Karpas-422 (cell line): ENCODE results near the gene CISD3. TPM values are rescaled to one million over a fixed set of nuclear protein-coding genes. Genes with fewer than 3 reads are reported as not detected.

Experiments
- DNase-seq: peaks from one replicate; pipeline ENCODE4 v3.0.0-alpha.2; 2015
- H2AFZ ChIP-seq: fragments of 200-600 bp; sonication (generic); 2 replicates; pipeline ENCODE4 v1.6.1; 2014; ENCODE audit warnings: antibody characterized with exemption, low read length, mixed read lengths
- H3K27ac ChIP-seq: fragments of 200-600 bp; sonication (generic); 2 replicates; pipeline ENCODE4 v1.5.1; 2014; ENCODE audit warnings: mild to moderate bottlenecking, low read length, moderate library complexity
- H3K27me3 ChIP-seq: fragments of 200-600 bp; sonication (generic); 2 replicates; pipeline ENCODE4 v1.6.1; 2014; ENCODE audit warnings: low read length, mixed read lengths
- H3K36me3 ChIP-seq: fragments of 200-600 bp; sonication (generic); 2 replicates; pipeline ENCODE4 v1.6.1; 2014; ENCODE audit warnings: low read length, mixed read lengths; ENCODE audit not compliant: insufficient read depth
- H3K4me1 ChIP-seq: fragments of 200-600 bp; sonication (generic); 2 replicates; pipeline ENCODE4 v1.6.1; 2014; ENCODE audit warnings: mild to moderate bottlenecking, low read length, mixed read lengths
- H3K4me2 ChIP-seq: fragments of 200-600 bp; sonication (generic); 2 replicates; pipeline ENCODE4 v1.6.1; 2014; ENCODE audit warnings: low read length, low read depth, mild to moderate bottlenecking; ENCODE audit not compliant: poor library complexity, severe bottlenecking
- H3K4me3 ChIP-seq: fragments of 200-600 bp; sonication (generic); 2 replicates; pipeline ENCODE4 v1.5.1; 2014; ENCODE audit warnings: mild to moderate bottlenecking, antibody characterized with exemption, low read length, mixed read lengths
- H3K79me2 ChIP-seq: fragments of 200-600 bp; sonication (generic); 2 replicates; pipeline ENCODE4 v1.6.1; 2014; ENCODE audit warnings: mild to moderate bottlenecking, low read length, mixed read lengths
- H3K9ac ChIP-seq: fragments of 200-600 bp; sonication (generic); 2 replicates; pipeline ENCODE4 v1.6.0; 2014; ENCODE audit warnings: low read length
- H3K9me2 ChIP-seq: fragments of 200-600 bp; sonication (generic), shearing (Covaris generic); replicated peaks from 2 replicates; pipeline ENCODE4 v1.6.0; 2014; ENCODE audit warnings: mild to moderate bottlenecking, low read length, moderate library complexity; ENCODE audit not compliant: insufficient read depth
- H3K9me3 ChIP-seq: fragments of 300-700, 200-600 bp; sonication (generic); 2 replicates; pipeline ENCODE4 v1.6.1; 2014; ENCODE audit warnings: low read length, mixed read lengths
- H4K20me1 ChIP-seq: fragments of 200-600 bp; sonication (generic); 2 replicates; pipeline ENCODE4 v1.6.1; 2014; ENCODE audit warnings: mild to moderate bottlenecking, antibody characterized with exemption, low read length, low read depth; ENCODE audit not compliant: insufficient read depth
- total RNA-seq: library from RNA; depleted of rRNA; stranded (reverse); fragments of >200 nt; shearing (Covaris generic); gene quantifications from 2 replicates; pipeline ENCODE4 v1.2.3, GENCODE V29; 2014; ENCODE audit warnings: low replicate concordance

Gene CISD3
- total RNA-seq, 1 experiment from 2014 or later = 6.8 TPM

- no peaks in the 10 kb centered on the region for H3K9me3 ChIP-seq
- no peak overlapping the region for H2AFZ ChIP-seq
- peak overlapping the region; percentile 89 for H3K9ac ChIP-seq
- H3K79me2 ChIP-seq = peaks cover 37% of the 10 kb centered on the region
- H3K4me1 ChIP-seq = peaks cover 49% of the 10 kb centered on the region
- peak; percentile 66 for DNase-seq
- peaks cover 6% of the 10 kb centered on the region; the same call in 1 of the 2 replicates for H3K36me3 ChIP-seq
- no peaks in the 10 kb centered on the region for H3K9me2 ChIP-seq
- H3K27ac ChIP-seq = peak overlapping the region; percentile 80
- H3K4me3 ChIP-seq = peak overlapping the region; percentile 98
- H3K4me2 ChIP-seq = peak overlapping the region; percentile 79
- no peaks in the 10 kb centered on the region; the same call in 1 of the 2 replicates for H3K27me3 ChIP-seq
- no peaks in the 10 kb centered on the region for H4K20me1 ChIP-seq
Measured at GRCh38 chr17:38705803-38706504, 24.2 kb upstream of the CISD3 start.

GRCh38 chr17:38706505-38707216, 23.5 kb upstream of the CISD3 start:
- peaks cover 42% of the 10 kb centered on the region for H3K4me1 ChIP-seq
- H3K9me2 ChIP-seq = no peaks in the 10 kb centered on the region
- peak overlapping the region; percentile 89 for H3K9ac ChIP-seq
- H4K20me1 ChIP-seq = no peaks in the 10 kb centered on the region
- H2AFZ ChIP-seq = no peak overlapping the region
- peak overlapping the region; percentile 98 for H3K4me3 ChIP-seq
- peak overlapping the region; percentile 79 for H3K4me2 ChIP-seq
- peaks cover 37% of the 10 kb centered on the region for H3K79me2 ChIP-seq
- no peaks in the 10 kb centered on the region for H3K27me3 ChIP-seq
- peak overlapping the region; percentile 80 for H3K27ac ChIP-seq
- H3K9me3 ChIP-seq = no peaks in the 10 kb centered on the region
- H3K36me3 ChIP-seq = peaks cover 6% of the 10 kb centered on the region; the same call in 1 of the 2 replicates
- DNase-seq = peak; percentile 64

GRCh38 chr17:38707678-38708351, 22.3 kb upstream of the CISD3 start:
- H3K27ac ChIP-seq = no peak overlapping the region
- H3K9ac ChIP-seq = no peak overlapping the region
- no peaks in the 10 kb centered on the region for H3K9me2 ChIP-seq
- no peaks in the 10 kb centered on the region for H3K9me3 ChIP-seq
- no peak overlapping the region for H2AFZ ChIP-seq
- H4K20me1 ChIP-seq = no peaks in the 10 kb centered on the region
- no peak for DNase-seq
- peaks cover 10% of the 10 kb centered on the region for H3K36me3 ChIP-seq
- peaks cover 34% of the 10 kb centered on the region for H3K4me1 ChIP-seq
- no peaks in the 10 kb centered on the region for H3K27me3 ChIP-seq
- no peak overlapping the region for H3K4me2 ChIP-seq
- H3K4me3 ChIP-seq = no peak overlapping the region
- H3K79me2 ChIP-seq = peaks cover 37% of the 10 kb centered on the region

- Histone ChIP-seq H3K9me3 (no peaks in the 10 kb centered on the region), H3K27ac (no peak overlapping the region), H3K4me3 (no peak overlapping the region), H3K27me3 (no peaks in the 10 kb centered on the region), H3K9me2 (no peaks in the 10 kb centered on the region), H3K36me3 (peaks cover 10% of the 10 kb centered on the region), H4K20me1 (no peaks in the 10 kb centered on the region), H3K9ac (no peak overlapping the region), H3K79me2 (peaks cover 36% of the 10 kb centered on the region), H3K4me2 (no peak overlapping the region), H2AFZ (no peak overlapping the region), H3K4me1 (peaks cover 19% of the 10 kb centered on the region)
- DNase-seq = no peak
Measured at GRCh38 chr17:38709104-38709820, 20.9 kb upstream of the CISD3 start.

- Histone ChIP-seq H3K4me2 (no peak overlapping the region), H2AFZ (no peak overlapping the region), H3K27ac (no peak overlapping the region), H3K4me1 (peaks cover 14% of the 10 kb centered on the region), H3K79me2 (peaks cover 30% of the 10 kb centered on the region), H3K4me3 (no peak overlapping the region), H4K20me1 (no peaks in the 10 kb centered on the region), H3K27me3 (no peaks in the 10 kb centered on the region), H3K9me3 (no peaks in the 10 kb centered on the region), H3K9ac (no peak overlapping the region), H3K36me3 (peaks cover 10% of the 10 kb centered on the region), H3K9me2 (no peaks in the 10 kb centered on the region)
- DNase-seq = no peak
Measured at GRCh38 chr17:38709864-38710603, 20.1 kb upstream of the CISD3 start.

- no peak overlapping the region for H3K9ac ChIP-seq
Measured at GRCh38 chr17:38710604-38710962, 19.6 kb upstream of the CISD3 start.

GRCh38 chr17:38710985-38711384, 19.2 kb upstream of the CISD3 start:
- no peak for DNase-seq
- peaks cover 10% of the 10 kb centered on the region for H3K36me3 ChIP-seq
- no peaks in the 10 kb centered on the region for H4K20me1 ChIP-seq
- no peaks in the 10 kb centered on the region for H3K27me3 ChIP-seq
- H3K27ac ChIP-seq = no peak overlapping the region
- peaks cover 14% of the 10 kb centered on the region for H3K4me1 ChIP-seq
- H3K79me2 ChIP-seq = peaks cover 27% of the 10 kb centered on the region
- H3K9ac ChIP-seq = no peak overlapping the region
- H3K9me2 ChIP-seq = no peaks in the 10 kb centered on the region
- H3K4me2 ChIP-seq = no peak overlapping the region
- H2AFZ ChIP-seq = no peak overlapping the region
- H3K4me3 ChIP-seq = no peak overlapping the region
- no peaks in the 10 kb centered on the region for H3K9me3 ChIP-seq

More at GRCh38 chr17:38710604-38710962, 19.6 kb upstream of the CISD3 start:
- H3K27me3 ChIP-seq = no peaks in the 10 kb centered on the region
- no peak overlapping the region for H2AFZ ChIP-seq
- H3K36me3 ChIP-seq = peaks cover 10% of the 10 kb centered on the region
- peaks cover 30% of the 10 kb centered on the region for H3K79me2 ChIP-seq
- no peak overlapping the region for H3K27ac ChIP-seq
- peaks cover 14% of the 10 kb centered on the region for H3K4me1 ChIP-seq
- no peak overlapping the region for H3K4me2 ChIP-seq
- no peaks in the 10 kb centered on the region for H3K9me3 ChIP-seq
- H3K9me2 ChIP-seq = no peaks in the 10 kb centered on the region
- DNase-seq = no peak
- H3K4me3 ChIP-seq = no peak overlapping the region
- no peaks in the 10 kb centered on the region for H4K20me1 ChIP-seq
